WTC11 (cell line): ENCODE results near the gene ASTN2. TPM values are rescaled to one million over a fixed set of nuclear protein-coding genes. Genes with fewer than 3 reads are reported as not detected.

ENCODE experiments used
- ATAC-seq: fragments of 200-7000 bp; cut with Tn5 transposase; 2 replicates; pipeline ENCODE4 v1.10.0; 2021; ENCODE audit warnings: mild to moderate bottlenecking, moderate library complexity
- CTCF ChIA-PET: fragments of 300-600 bp; sonication (Branson Sonifier 250); formaldehyde crosslinking; loops from one replicate; lab custom pipeline; 2021; ENCODE audit warnings: antibody characterized with exemption; lab: Charles Lee
- POLR2A ChIA-PET: fragments of 350-600 bp; sonication (Branson Sonifier 250); formaldehyde crosslinking; loops from one replicate; lab custom pipeline; 2021; ENCODE audit warnings: antibody characterized with exemption; lab: Charles Lee
- DNase-seq: peaks from one replicate; pipeline ENCODE4 v3.0.0; 2021; ENCODE audit warnings: low spot score
- H3K27ac Mint-ChIP-seq: 2 replicates; pipeline ENCODE4 v1.8.0; 2021; ENCODE audit warnings: mixed read lengths
- H3K27me3 Mint-ChIP-seq: 2 replicates; pipeline ENCODE4 v1.8.0; 2021; ENCODE audit warnings: low read depth, mild to moderate bottlenecking, moderate library complexity, mixed read lengths
- H3K36me3 Mint-ChIP-seq: 2 replicates; pipeline ENCODE4 v1.8.0; 2021; ENCODE audit warnings: mixed read lengths
- H3K4me1 Mint-ChIP-seq: 2 replicates; pipeline ENCODE4 v1.8.0; 2022; ENCODE audit warnings: mixed read lengths
- H3K4me3 Mint-ChIP-seq: 2 replicates; pipeline ENCODE4 v1.8.0; 2021; ENCODE audit warnings: mild to moderate bottlenecking, moderate library complexity, mixed read lengths
- H3K9me3 Mint-ChIP-seq: 2 replicates; pipeline ENCODE4 v1.8.0; 2021; ENCODE audit warnings: mixed read lengths
- GRHL2 ChIP-seq: fragments of 250-450 bp; sonication (Bioruptor Pico); IDR thresholded peaks from 2 replicates; pipeline ENCODE4 v1.8.0; 2022; ENCODE audit warnings: mild to moderate bottlenecking, moderate library complexity; ENCODE audit not compliant: insufficient replicate concordance, severe bottlenecking
- HMGA2 ChIP-seq: fragments of 250-450 bp; sonication (Bioruptor Pico); IDR thresholded peaks from 2 replicates; pipeline ENCODE4 v1.4.0; 2021; ENCODE audit warnings: mild to moderate bottlenecking, moderate library complexity
- KAT7 ChIP-seq: sonication (generic); formaldehyde crosslinking; IDR thresholded peaks from 2 replicates; pipeline ENCODE4 v1.8.1; 2023; ENCODE audit warnings: missing genetic modification reagents, mild to moderate bottlenecking, borderline replicate concordance
- NFE2L1 ChIP-seq: sonication (generic); formaldehyde crosslinking; IDR thresholded peaks from 2 replicates; pipeline ENCODE4 v1.8.1; 2023; ENCODE audit warnings: missing genetic modification reagents
- NR3C1 ChIP-seq: sonication (generic); formaldehyde crosslinking; conservative IDR thresholded peaks from 2 replicates; pipeline ENCODE4 v1.8.1; 2023; ENCODE audit warnings: low read depth, mild to moderate bottlenecking, missing genetic modification reagents
- SMAD3 ChIP-seq: sonication (generic); formaldehyde crosslinking; IDR thresholded peaks from 2 replicates; pipeline ENCODE4 v1.8.0; 2022; ENCODE audit warnings: missing genetic modification reagents, mild to moderate bottlenecking, borderline replicate concordance
- TCF7 ChIP-seq: sonication (generic); formaldehyde crosslinking; IDR thresholded peaks from 2 replicates; pipeline ENCODE4 v1.8.0; 2022; ENCODE audit warnings: mild to moderate bottlenecking, low read depth, missing genetic modification reagents, moderate library complexity
- ZBTB21 ChIP-seq: sonication (generic); formaldehyde crosslinking; IDR thresholded peaks from 2 replicates; pipeline ENCODE4 v1.8.1; 2023; ENCODE audit warnings: mild to moderate bottlenecking, missing genetic modification reagents, borderline replicate concordance
- ZNF232 ChIP-seq: sonication (generic); formaldehyde crosslinking; IDR thresholded peaks from 2 replicates; pipeline ENCODE4 v1.8.0; 2022; ENCODE audit warnings: mild to moderate bottlenecking, missing genetic modification reagents
- ZNF317 ChIP-seq: sonication (generic); formaldehyde crosslinking; IDR thresholded peaks from 2 replicates; pipeline ENCODE4 v1.8.1; 2023; ENCODE audit warnings: low read depth, mild to moderate bottlenecking, moderate library complexity, missing genetic modification reagents, borderline replicate concordance
- ZNF416 ChIP-seq: fragments of 250-450 bp; sonication (Bioruptor Pico); IDR thresholded peaks from 2 replicates; pipeline ENCODE4 v1.9.0; 2021; ENCODE audit warnings: mild to moderate bottlenecking, inconsistent platforms
- total RNA-seq: library from RNA; stranded (reverse); gene quantifications from 3 replicates; pipeline ENCODE4 v1.2.3, GENCODE V29; 2021
- TF ChIP-seq, protein P1 (sequence below): sonication (generic); formaldehyde crosslinking; IDR thresholded peaks from 2 replicates; pipeline ENCODE4 v1.8.1; 2022; ENCODE audit warnings: low read depth, missing genetic modification reagents, borderline replicate concordance
- TF ChIP-seq, protein P2 (sequence below): fragments of 250-450 bp; sonication (Bioruptor Pico); IDR thresholded peaks from 2 replicates; pipeline ENCODE4 v1.9.0; 2021; ENCODE audit warnings: moderate library complexity, mild to moderate bottlenecking, inconsistent platforms, borderline replicate concordance
- TF ChIP-seq, protein P3 (sequence below): sonication (generic); formaldehyde crosslinking; conservative IDR thresholded peaks from 2 replicates; pipeline ENCODE4 v1.8.1; 2022; ENCODE audit warnings: mild to moderate bottlenecking, missing genetic modification reagents
- TF ChIP-seq, protein P4 (sequence below): fragments of 200-600 bp; IDR thresholded peaks from 2 replicates; pipeline ENCODE4 v1.8.0; 2022; ENCODE audit warnings: antibody characterized with exemption

Gene ASTN2
- total RNA-seq, 1 experiment from 2014 or later, result 16.2 TPM

DNA sequence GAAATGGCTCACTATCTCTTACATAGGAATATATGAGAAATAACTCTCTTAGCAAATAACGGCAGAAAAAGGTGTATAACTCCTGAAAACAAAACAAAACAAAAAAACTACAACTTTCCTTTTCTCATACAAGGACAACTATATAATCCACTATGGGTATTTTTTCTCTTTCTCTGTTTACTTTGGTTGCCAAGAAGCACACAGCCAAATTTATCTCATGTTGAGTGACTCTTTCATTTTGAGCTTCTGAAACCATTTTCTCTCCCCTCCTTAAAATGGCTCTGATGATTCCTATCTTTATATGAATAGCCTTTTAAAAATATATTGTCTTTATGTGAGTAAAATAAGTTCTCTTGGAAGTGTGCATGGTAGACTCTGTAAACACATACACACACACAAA, 599.0 kb downstream of the ASTN2 start:
- no peak for ATAC-seq
- CTCF ChIA-PET, result no interaction called here
- no peak for DNase-seq
- Mint-ChIP-seq H3K27me3 (no peaks in the 10 kb centered on the region), H3K9me3 (no peaks in the 10 kb centered on the region), H3K27ac (no peak overlapping the region; the same call in 1 of the 2 replicates), H3K4me3 (no peak overlapping the region), H3K4me1 (peaks cover 34% of the 10 kb centered on the region), H3K36me3 (no peaks in the 10 kb centered on the region)
- POLR2A ChIA-PET, result no interaction called here
- TF ChIP-seq ZBTB21 (CRISPR knock-in tag) (no peak), NFE2L1 (CRISPR knock-in tag) (no peak), SMAD3 (CRISPR knock-in tag) (no peak)
- TF ChIP-seq, all 79 proteins: peak for 0

DNA sequence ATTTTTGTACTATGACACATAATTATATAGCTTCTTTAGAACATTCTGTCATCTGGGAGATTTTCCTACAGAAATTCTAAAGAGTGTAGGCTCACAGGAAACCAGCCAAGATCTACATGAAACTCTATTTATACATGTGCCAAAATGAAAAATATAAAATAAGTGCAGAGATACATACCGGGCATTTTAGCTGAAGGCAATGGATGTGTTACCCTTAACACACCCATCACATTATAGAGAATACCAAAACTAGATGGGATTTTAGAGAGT, 601.9 kb downstream of the ASTN2 start:
- Mint-ChIP-seq H3K27ac (no peak overlapping the region), H3K4me1 (peaks cover 16% of the 10 kb centered on the region), H3K9me3 (no peaks in the 10 kb centered on the region), H3K27me3 (no peaks in the 10 kb centered on the region), H3K4me3 (no peak overlapping the region), H3K36me3 (no peaks in the 10 kb centered on the region)
- ATAC-seq, result no peak
- TF ChIP-seq, protein P1, sequence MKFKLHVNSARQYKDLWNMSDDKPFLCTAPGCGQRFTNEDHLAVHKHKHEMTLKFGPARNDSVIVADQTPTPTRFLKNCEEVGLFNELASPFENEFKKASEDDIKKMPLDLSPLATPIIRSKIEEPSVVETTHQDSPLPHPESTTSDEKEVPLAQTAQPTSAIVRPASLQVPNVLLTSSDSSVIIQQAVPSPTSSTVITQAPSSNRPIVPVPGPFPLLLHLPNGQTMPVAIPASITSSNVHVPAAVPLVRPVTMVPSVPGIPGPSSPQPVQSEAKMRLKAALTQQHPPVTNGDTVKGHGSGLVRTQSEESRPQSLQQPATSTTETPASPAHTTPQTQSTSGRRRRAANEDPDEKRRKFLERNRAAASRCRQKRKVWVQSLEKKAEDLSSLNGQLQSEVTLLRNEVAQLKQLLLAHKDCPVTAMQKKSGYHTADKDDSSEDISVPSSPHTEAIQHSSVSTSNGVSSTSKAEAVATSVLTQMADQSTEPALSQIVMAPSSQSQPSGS, result no peak
- TF ChIP-seq KAT7 (CRISPR knock-in tag) (no peak), ZNF232 (CRISPR knock-in tag) (no peak), ZNF317 (CRISPR knock-in tag) (no peak), GRHL2 (CRISPR knock-in tag) (no peak)
- no peak for DNase-seq
- POLR2A ChIA-PET, result no interaction called here
- CTCF ChIA-PET, result interaction anchor here (0.8 to 1.8 kb wide), 2 partner anchors 48 to 76 kb away, joined by 4 to 8 read pairs; no protein-coding TSS in a partner anchor

DNA sequence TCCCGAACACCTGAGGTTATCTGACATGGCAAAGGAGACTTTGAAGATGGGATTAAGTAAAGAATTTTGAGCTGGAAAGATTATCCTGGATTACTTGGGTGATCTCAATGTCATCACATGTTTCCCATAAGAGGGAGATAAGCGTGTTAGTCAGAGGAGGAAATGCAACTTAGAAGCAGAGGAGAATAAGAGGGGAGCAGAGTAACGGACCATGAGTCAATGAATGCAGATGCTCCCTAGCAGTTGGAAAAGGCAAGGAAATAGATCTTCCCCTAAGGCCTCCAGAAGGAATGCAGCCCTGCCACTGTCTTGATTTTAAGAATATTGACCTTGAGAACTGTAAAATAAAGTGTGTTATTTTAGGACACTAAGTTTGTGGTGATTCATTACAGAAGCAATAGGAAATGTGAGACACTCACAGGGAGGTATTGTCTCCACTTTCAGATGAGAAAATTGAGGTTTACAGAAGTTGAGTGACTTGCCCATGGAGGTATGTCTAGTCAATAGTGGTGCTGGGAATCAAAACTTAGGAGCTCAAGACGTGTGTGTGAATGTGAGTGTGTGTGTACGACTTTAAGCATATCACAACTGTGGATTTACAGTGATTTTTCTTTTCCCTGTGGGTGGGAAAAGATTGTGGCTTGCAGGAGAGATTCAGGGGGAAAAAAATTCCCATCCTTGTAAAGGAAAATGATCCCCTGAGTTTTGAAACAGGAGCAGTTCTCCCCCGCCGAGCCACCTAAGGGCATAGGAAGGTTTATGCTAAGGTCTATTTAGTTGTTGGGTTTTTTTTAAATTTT, 602.4 kb downstream of the ASTN2 start:
- Mint-ChIP-seq H3K27me3 (no peaks in the 10 kb centered on the region), H3K9me3 (no peaks in the 10 kb centered on the region), H3K36me3 (no peaks in the 10 kb centered on the region), H3K27ac (no peak overlapping the region), H3K4me3 (no peak overlapping the region), H3K4me1 (peaks cover 12% of the 10 kb centered on the region)
- no peak for ATAC-seq
- POLR2A ChIA-PET, result no interaction called here
- CTCF ChIA-PET, result interaction anchor here (0.8 to 1.8 kb wide), 2 partner anchors 48 to 76 kb away, joined by 4 to 8 read pairs; no protein-coding TSS in a partner anchor
- TF ChIP-seq GRHL2 (CRISPR knock-in tag) (no peak), TCF7 (no peak), NR3C1 (CRISPR knock-in tag) (no peak), ZNF416 (CRISPR knock-in tag) (no peak), HMGA2 (CRISPR knock-in tag) (no peak)
- TF ChIP-seq, protein P2, sequence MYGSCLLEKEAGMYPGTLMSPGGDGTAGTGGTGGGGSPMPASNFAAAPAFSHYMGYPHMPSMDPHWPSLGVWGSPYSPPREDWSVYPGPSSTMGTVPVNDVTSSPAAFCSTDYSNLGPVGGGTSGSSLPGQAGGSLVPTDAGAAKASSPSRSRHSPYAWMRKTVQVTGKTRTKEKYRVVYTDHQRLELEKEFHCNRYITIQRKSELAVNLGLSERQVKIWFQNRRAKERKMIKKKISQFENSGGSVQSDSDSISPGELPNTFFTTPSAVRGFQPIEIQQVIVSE (CRISPR knock-in tag), result no peak
- TF ChIP-seq, protein P3, sequence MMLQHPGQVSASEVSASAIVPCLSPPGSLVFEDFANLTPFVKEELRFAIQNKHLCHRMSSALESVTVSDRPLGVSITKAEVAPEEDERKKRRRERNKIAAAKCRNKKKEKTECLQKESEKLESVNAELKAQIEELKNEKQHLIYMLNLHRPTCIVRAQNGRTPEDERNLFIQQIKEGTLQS (CRISPR knock-in tag), result no peak
- TF ChIP-seq, protein P4, sequence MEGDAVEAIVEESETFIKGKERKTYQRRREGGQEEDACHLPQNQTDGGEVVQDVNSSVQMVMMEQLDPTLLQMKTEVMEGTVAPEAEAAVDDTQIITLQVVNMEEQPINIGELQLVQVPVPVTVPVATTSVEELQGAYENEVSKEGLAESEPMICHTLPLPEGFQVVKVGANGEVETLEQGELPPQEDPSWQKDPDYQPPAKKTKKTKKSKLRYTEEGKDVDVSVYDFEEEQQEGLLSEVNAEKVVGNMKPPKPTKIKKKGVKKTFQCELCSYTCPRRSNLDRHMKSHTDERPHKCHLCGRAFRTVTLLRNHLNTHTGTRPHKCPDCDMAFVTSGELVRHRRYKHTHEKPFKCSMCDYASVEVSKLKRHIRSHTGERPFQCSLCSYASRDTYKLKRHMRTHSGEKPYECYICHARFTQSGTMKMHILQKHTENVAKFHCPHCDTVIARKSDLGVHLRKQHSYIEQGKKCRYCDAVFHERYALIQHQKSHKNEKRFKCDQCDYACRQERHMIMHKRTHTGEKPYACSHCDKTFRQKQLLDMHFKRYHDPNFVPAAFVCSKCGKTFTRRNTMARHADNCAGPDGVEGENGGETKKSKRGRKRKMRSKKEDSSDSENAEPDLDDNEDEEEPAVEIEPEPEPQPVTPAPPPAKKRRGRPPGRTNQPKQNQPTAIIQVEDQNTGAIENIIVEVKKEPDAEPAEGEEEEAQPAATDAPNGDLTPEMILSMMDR, result no peak
- DNase-seq, result no peak
